ENCODE data around the gene OR51E1.

OR51E1 gene

GRCh38 chr11:4673781-4674180 is 30.0 kb downstream of the OR51E1 start:
- H3K27ac Mint-ChIP-seq = no peak overlapping the region
- DNase-seq = no peak
- H3K4me3 Mint-ChIP-seq = no peak overlapping the region
- no peaks in the 10 kb centered on the region for H3K36me3 Mint-ChIP-seq (ENCODE audit: low read depth)
- H3K4me1 Mint-ChIP-seq (ENCODE audit: low read depth) = no peaks in the 10 kb centered on the region
- peaks cover 42% of the 10 kb centered on the region for H3K27me3 Mint-ChIP-seq
- H3K9me3 Mint-ChIP-seq = no peaks in the 10 kb centered on the region

- Mint-ChIP-seq H3K4me1 (ENCODE audit: low read depth) (no peaks in the 10 kb centered on the region), H3K27ac (no peak overlapping the region), H3K36me3 (ENCODE audit: low read depth) (no peaks in the 10 kb centered on the region), H3K9me3 (no peaks in the 10 kb centered on the region), H3K27me3 (peaks cover 36% of the 10 kb centered on the region), H3K4me3 (no peak overlapping the region)
- no peak for DNase-seq
Measured at GRCh38 chr11:4677948-4678347, 34.2 kb downstream of the OR51E1 start.

- Mint-ChIP-seq H3K4me3 (no peak overlapping the region), H3K27ac (no peak overlapping the region), H3K4me1 (ENCODE audit: low read depth) (no peaks in the 10 kb centered on the region), H3K9me3 (no peaks in the 10 kb centered on the region), H3K27me3 (peaks cover 25% of the 10 kb centered on the region), H3K36me3 (ENCODE audit: low read depth) (no peaks in the 10 kb centered on the region)
- no peak for DNase-seq
Measured at GRCh38 chr11:4680341-4680740, 36.6 kb downstream of the OR51E1 start.

- Mint-ChIP-seq H3K27ac (no peak overlapping the region), H3K9me3 (no peaks in the 10 kb centered on the region), H3K36me3 (ENCODE audit: low read depth) (no peaks in the 10 kb centered on the region), H3K27me3 (peaks cover 8% of the 10 kb centered on the region), H3K4me3 (no peak overlapping the region), H3K4me1 (ENCODE audit: low read depth) (no peaks in the 10 kb centered on the region)
- DNase-seq = no peak
Measured at GRCh38 chr11:4682623-4683419, 39.0 kb downstream of the OR51E1 start.

- no peak for DNase-seq
- no peaks in the 10 kb centered on the region for H3K4me1 Mint-ChIP-seq (ENCODE audit: low read depth)
- no peak overlapping the region for H3K27ac Mint-ChIP-seq
- no peaks in the 10 kb centered on the region for H3K9me3 Mint-ChIP-seq
- no peaks in the 10 kb centered on the region for H3K36me3 Mint-ChIP-seq (ENCODE audit: low read depth)
- H3K27me3 Mint-ChIP-seq = peaks cover 8% of the 10 kb centered on the region
- no peak overlapping the region for H3K4me3 Mint-ChIP-seq
Measured at GRCh38 chr11:4684631-4685285, 41.0 kb downstream of the OR51E1 start.

GRCh38 chr11:4695442-4695841 is 51.7 kb downstream of the OR51E1 start:
- H3K9me3 Mint-ChIP-seq = no peaks in the 10 kb centered on the region
- H3K27ac Mint-ChIP-seq = no peak overlapping the region
- no peak for DNase-seq

GRCh38 chr11:4697585-4697984 is 53.8 kb downstream of the OR51E1 start, which contains the start of gene OR51E2:
Gene OR51E2 (minus strand): TSS chr11:4697853. CDS start chr11:4682711, 15,142 bp downstream.
- no peak for DNase-seq
- Mint-ChIP-seq H3K4me3 (no peak within 1 kb of the TSS), H3K27me3 (peaks cover 14% of the 10 kb centered on the region), H3K9me3 (no peaks in the 10 kb centered on the region), H3K36me3 (ENCODE audit: low read depth) (no peaks in the 10 kb centered on the region), H3K27ac (no peak within 1 kb of the TSS), H3K4me1 (ENCODE audit: low read depth) (no peaks in the 10 kb centered on the region)

More at GRCh38 chr11:4695442-4695841, 51.7 kb downstream of the OR51E1 start:
- H3K36me3 Mint-ChIP-seq (ENCODE audit: low read depth) = no peaks in the 10 kb centered on the region
- peaks cover 11% of the 10 kb centered on the region for H3K27me3 Mint-ChIP-seq
- no peak overlapping the region for H3K4me3 Mint-ChIP-seq
- H3K4me1 Mint-ChIP-seq (ENCODE audit: low read depth) = no peaks in the 10 kb centered on the region

- no peaks in the 10 kb centered on the region for H3K4me1 Mint-ChIP-seq (ENCODE audit: low read depth)
- H3K27me3 Mint-ChIP-seq = peaks cover 15% of the 10 kb centered on the region
Measured at GRCh38 chr11:4699697-4700435, 56.1 kb downstream of the OR51E1 start.

GRCh38 chr11:4700436-4700820 is 56.6 kb downstream of the OR51E1 start:
- H3K4me1 Mint-ChIP-seq (ENCODE audit: low read depth) = no peaks in the 10 kb centered on the region

More at GRCh38 chr11:4699697-4700435, 56.1 kb downstream of the OR51E1 start:
- H3K36me3 Mint-ChIP-seq (ENCODE audit: low read depth) = no peaks in the 10 kb centered on the region
- H3K4me3 Mint-ChIP-seq = no peak overlapping the region
- H3K9me3 Mint-ChIP-seq = no peaks in the 10 kb centered on the region
- no peak for DNase-seq
- H3K27ac Mint-ChIP-seq = no peak overlapping the region

GRCh38 chr11:4704054-4704789 is 60.4 kb downstream of the OR51E1 start, which contains the start of gene MMP26:
Gene MMP26 (plus strand): TSS chr11:4704784.
- Mint-ChIP-seq H3K27ac (no peak within 1 kb of the TSS), H3K4me3 (no peak within 1 kb of the TSS), H3K4me1 (ENCODE audit: low read depth) (no peaks in the 10 kb centered on the region), H3K36me3 (ENCODE audit: low read depth) (no peaks in the 10 kb centered on the region), H3K27me3 (peaks cover 28% of the 10 kb centered on the region), H3K9me3 (no peaks in the 10 kb centered on the region)
- DNase-seq = no peak

More at GRCh38 chr11:4700436-4700820, 56.6 kb downstream of the OR51E1 start:
- Mint-ChIP-seq H3K27ac (no peak overlapping the region), H3K9me3 (no peaks in the 10 kb centered on the region), H3K4me3 (no peak overlapping the region), H3K27me3 (peaks cover 15% of the 10 kb centered on the region), H3K36me3 (ENCODE audit: low read depth) (no peaks in the 10 kb centered on the region)
- no peak for DNase-seq

- no peak for DNase-seq
- Mint-ChIP-seq H3K9me3 (no peaks in the 10 kb centered on the region), H3K27ac (no peak overlapping the region), H3K4me1 (ENCODE audit: low read depth) (no peaks in the 10 kb centered on the region), H3K27me3 (peaks cover 30% of the 10 kb centered on the region), H3K4me3 (no peak overlapping the region), H3K36me3 (ENCODE audit: low read depth) (no peaks in the 10 kb centered on the region)
Measured at GRCh38 chr11:4704790-4705334, 61.1 kb downstream of the OR51E1 start.

Measured in activated T-cell treated with anti-CD3 and anti-CD28 coated beads, Interleukin-2, amount 50 U/mL, for 24 hours (primary cell).